HG03575 (cell line): ENCODE data around the gene SPOCK2.

ENCODE experiments used
- ATAC-seq: cut with Tn5 transposase; IDR thresholded peaks from one replicate; pipeline ENCODE4 v1.9.1; 2021; ENCODE audit not compliant: unreplicated experiment, insufficient number of reproducible peaks, low FRiP score; ENCODE audit errors: extremely low read depth

SPOCK2 gene

GRCh38 chr10:72077275-72077990 is 10.9 kb downstream of the SPOCK2 start:
- no peak for ATAC-seq

- ATAC-seq = no peak
Observed at GRCh38 chr10:72076756-72077155, 11.6 kb downstream of the SPOCK2 start.

- no peak for ATAC-seq
Observed at GRCh38 chr10:72075376-72076115, 12.8 kb downstream of the SPOCK2 start.

- ATAC-seq = no peak
Observed at GRCh38 chr10:72074574-72075375, 13.6 kb downstream of the SPOCK2 start.

- ATAC-seq = no peak
Observed at GRCh38 chr10:72073708-72074573, 14.4 kb downstream of the SPOCK2 start.

- ATAC-seq = no peak
Observed at GRCh38 chr10:72072639-72073038, 15.7 kb downstream of the SPOCK2 start.

GRCh38 chr10:72072046-72072445 is 16.3 kb downstream of the SPOCK2 start:
- ATAC-seq = no peak

- no peak for ATAC-seq
Observed at GRCh38 chr10:72069751-72070526, 18.4 kb downstream of the SPOCK2 start.

- no peak for ATAC-seq
Observed at GRCh38 chr10:72068901-72069446, 19.4 kb downstream of the SPOCK2 start.

GRCh38 chr10:72068126-72068765 is 20.1 kb downstream of the SPOCK2 start:
- no peak for ATAC-seq

- ATAC-seq = no peak
Observed at GRCh38 chr10:72067463-72068125, 20.8 kb downstream of the SPOCK2 start.

GRCh38 chr10:72066318-72067284 is 21.8 kb downstream of the SPOCK2 start:
- no peak for ATAC-seq

GRCh38 chr10:72065439-72066025 is 22.8 kb downstream of the SPOCK2 start:
- no peak for ATAC-seq

- ATAC-seq = no peak
Observed at GRCh38 chr10:72063703-72064391, 24.5 kb downstream of the SPOCK2 start.
